Subcutaneous adipose tissue (tissue), 4 donors: ENCODE results near the gene PLEKHG7. TPM values are rescaled to one million over a fixed set of nuclear protein-coding genes. Genes with fewer than 3 reads are reported as not detected.

ENCODE experiments used
- CTCF ChIP-seq: fragments of 450-650 bp; IDR thresholded peaks from one replicate; pipeline ENCODE4 v1.5.1; 2016; ENCODE audit warnings: low read depth, mild to moderate bottlenecking, control low read depth, antibody characterized with exemption, moderate library complexity
- total RNA-seq, 4 donors: library from RNA; depleted of rRNA; stranded (reverse); fragments of >200 nt; gene quantifications; one replicate each; pipeline ENCODE4 v1.1.0, GENCODE V29; 2016

Gene PLEKHG7
- total RNA-seq, 4 donors from 2014 or later: not detected

- no peak for TF ChIP-seq CTCF
Observed at GRCh38 chr12:92785563-92785950, 82.8 kb downstream of the PLEKHG7 start.

GRCh38 chr12:92786045-92786444 is 83.3 kb downstream of the PLEKHG7 start:
- TF ChIP-seq CTCF: no peak

GRCh38 chr12:92794814-92795213 is 92.0 kb downstream of the PLEKHG7 start:
- no peak for TF ChIP-seq CTCF

GRCh38 chr12:92796650-92797049 is 93.9 kb downstream of the PLEKHG7 start:
- TF ChIP-seq CTCF: no peak

GRCh38 chr12:92802906-92803305 is 100.1 kb downstream of the PLEKHG7 start:
- no peak for TF ChIP-seq CTCF

- no peak for TF ChIP-seq CTCF
Observed at GRCh38 chr12:92803903-92804302, 101.1 kb downstream of the PLEKHG7 start.

- TF ChIP-seq CTCF: no peak
Observed at GRCh38 chr12:92810370-92810769, 107.6 kb downstream of the PLEKHG7 start.
